ENCODE measurements around the gene TICAM2. TPM values are rescaled to one million over a fixed set of nuclear protein-coding genes. Genes with fewer than 3 reads are reported as not detected.

Gene TICAM2
- total and polyA plus RNA-seq, 2 of the 8 experiments (the other 6 are each of a cell fraction or from before 2014, with no cell fraction given), result 0.02 TPM; not detected in 1

- TF ChIP-seq SAP30 (IDR thresholded peaks at IDR 0.05; ENCODE audit: insufficient read depth, insufficient replicate concordance, low read length) (no peak), ATF3 (IDR thresholded peaks at IDR 0.05; ENCODE audit: insufficient read depth, low read depth, low read length) (no peak), TEAD4 (IDR thresholded peaks at IDR 0.05; ENCODE audit: low read depth, low read length) (no peak)
These were observed 379 bp upstream of the TICAM2 start (continued) for GRCh38 chr5:115602591-115603125.

All from H1 (cell line).